Vagina (tissue), 2 donors: Measurements from ENCODE around the gene SHC3. TPM values are rescaled to one million over a fixed set of nuclear protein-coding genes. Genes with fewer than 3 reads are reported as not detected.

ENCODE experiments used
- DNase-seq, 2 donors: peaks; one replicate each; pipeline ENCODE4 v3.0.0-alpha.2; 2017; ENCODE audit errors: extremely low spot score in 2 of 2
- H3K27ac ChIP-seq: fragments of 200-600 bp; sonication (generic); one replicate; pipeline ENCODE4 v1.5.1; 2019
- H3K27me3 ChIP-seq: fragments of 200-600 bp; sonication (generic); one replicate; pipeline ENCODE4 v1.5.1; 2019
- H3K36me3 ChIP-seq, 2 donors: fragments of 200-600 bp; sonication (generic); one replicate each; pipeline ENCODE4 v1.5.1; 2017 to 2019
- H3K4me1 ChIP-seq: fragments of 200-600 bp; sonication (generic); one replicate; pipeline ENCODE4 v1.5.1; 2019
- H3K4me3 ChIP-seq, 2 donors: fragments of 200-600 bp; sonication (generic); 1 replicate in 1 of 2; 2 replicates in 1 of 2; pipeline ENCODE4 v1.5.1; 2016 to 2019
- H3K9me3 ChIP-seq: fragments of 200-600 bp; sonication (generic); one replicate; pipeline ENCODE4 v1.5.1; 2019
- CTCF ChIP-seq, 3 experiments: fragments of 450-650 bp in 2 of 3; fragments of 200-600 bp in 1 of 3; sonication (generic) in 1 of 3; IDR thresholded peaks; one replicate each; pipeline ENCODE4 v1.5.1; 2017 to 2019; ENCODE audit warnings: antibody characterized with exemption in 3 of 3, mild to moderate bottlenecking in 2 of 3, moderate library complexity in 2 of 3
- POLR2A ChIP-seq, 2 donors: fragments of 450-650 bp; IDR thresholded peaks; one replicate each; pipeline ENCODE4 v1.6.1; 2017; ENCODE audit warnings: antibody characterized with exemption in 2 of 2, mild to moderate bottlenecking in 2 of 2, moderate library complexity in 2 of 2
- POLR2AphosphoS5 ChIP-seq, 2 donors: sonication (generic); formaldehyde crosslinking; IDR thresholded peaks; one replicate each; pipeline ENCODE4 v1.9.0; 2017; ENCODE audit warnings: antibody characterized with exemption in 2 of 2, mild to moderate bottlenecking in 2 of 2, low read depth in 1 of 2; ENCODE audit not compliant: insufficient read depth in 1 of 2
- intact Hi-C: fragments of 100-400 bp; cut with DNase I; formaldehyde crosslinking; loops from one replicate; pipeline ENCODE4 v1.15.1; 2023
- total RNA-seq: library from RNA; depleted of rRNA; stranded (reverse); fragments of >200 nt; gene quantifications from one replicate; pipeline ENCODE4 v1.2.3, GENCODE V29; 2016

The SHC3 gene
- total RNA-seq, 1 donor from 2014 or later, result 6.1 TPM

GRCh38 chr9:89187541-89187940, 8.9 kb upstream of the SHC3 start:
- Histone ChIP-seq H3K27ac (no peak overlapping the region), H3K9me3 (no peaks in the 10 kb centered on the region), H3K4me3 (no peak overlapping the region), H3K27me3 (no peaks in the 10 kb centered on the region), H3K4me1 (no peaks in the 10 kb centered on the region), H3K36me3 (no peaks in the 10 kb centered on the region)
- TF ChIP-seq POLR2AphosphoS5 (IDR thresholded peaks at IDR 0.05; ENCODE audit: insufficient read depth in 1 of 2, low read depth in 1 of 2) (no peak), POLR2A (IDR thresholded peaks at IDR 0.05) (no peak)
- DNase-seq, result no peak
- intact Hi-C loops, result loop anchor here (10.0 kb wide), 1 partner anchor 183 kb away; no protein-coding TSS in a partner anchor

- Histone ChIP-seq H3K36me3 (no peaks in the 10 kb centered on the region), H3K4me3 (no peak overlapping the region), H3K9me3 (no peaks in the 10 kb centered on the region), H3K27me3 (no peaks in the 10 kb centered on the region), H3K4me1 (no peaks in the 10 kb centered on the region), H3K27ac (no peak overlapping the region)
- no peak for DNase-seq
- intact Hi-C loops, result loop anchor here (10.0 kb wide), 1 partner anchor 182 kb away; no protein-coding TSS in a partner anchor
- TF ChIP-seq CTCF (IDR thresholded peaks at IDR 0.05) (no peak), POLR2AphosphoS5 (IDR thresholded peaks at IDR 0.05; ENCODE audit: insufficient read depth in 1 of 2, low read depth in 1 of 2) (no peak)
Observed at GRCh38 chr9:89186960-89187359, 8.3 kb upstream of the SHC3 start.

- no peak for TF ChIP-seq POLR2AphosphoS5 (IDR thresholded peaks at IDR 0.05; ENCODE audit: insufficient read depth in 1 of 2, low read depth in 1 of 2)
- no peak for TF ChIP-seq POLR2A (IDR thresholded peaks at IDR 0.05)
- TF ChIP-seq CTCF (IDR thresholded peaks at IDR 0.05), result no peak
- no peaks in the 10 kb centered on the region for H3K27me3 ChIP-seq
- H3K4me3 ChIP-seq, result no peak overlapping the region
- intact Hi-C loops, result loop anchor here (10.0 kb wide), 1 partner anchor 181 kb away; no protein-coding TSS in a partner anchor
- no peak for DNase-seq
- H3K27ac ChIP-seq, result no peak overlapping the region
- H3K9me3 ChIP-seq, result no peaks in the 10 kb centered on the region
- no peaks in the 10 kb centered on the region for H3K36me3 ChIP-seq
- H3K4me1 ChIP-seq, result no peaks in the 10 kb centered on the region
Observed at GRCh38 chr9:89185980-89186379, 7.4 kb upstream of the SHC3 start.

- Histone ChIP-seq H3K27ac (no peak overlapping the region), H3K27me3 (no peaks in the 10 kb centered on the region), H3K4me1 (peaks cover 14% of the 10 kb centered on the region), H3K4me3 (no peak overlapping the region), H3K9me3 (no peaks in the 10 kb centered on the region), H3K36me3 (no peaks in the 10 kb centered on the region)
- intact Hi-C loops, result loop anchor here (10.0 kb wide), 1 partner anchor 178 kb away; no protein-coding TSS in a partner anchor
- TF ChIP-seq CTCF (IDR thresholded peaks at IDR 0.05), result no peak
- TF ChIP-seq POLR2AphosphoS5 (IDR thresholded peaks at IDR 0.05; ENCODE audit: insufficient read depth in 1 of 2, low read depth in 1 of 2), result no peak
- no peak for TF ChIP-seq POLR2A (IDR thresholded peaks at IDR 0.05)
- no peak for DNase-seq
Observed at GRCh38 chr9:89183146-89183545, 4.5 kb upstream of the SHC3 start.

GRCh38 chr9:89182369-89182768, 3.8 kb upstream of the SHC3 start:
- Histone ChIP-seq H3K9me3 (no peaks in the 10 kb centered on the region), H3K27me3 (no peaks in the 10 kb centered on the region), H3K4me1 (peaks cover 17% of the 10 kb centered on the region), H3K27ac (no peak overlapping the region), H3K4me3 (no peak overlapping the region), H3K36me3 (no peaks in the 10 kb centered on the region)
- TF ChIP-seq CTCF (IDR thresholded peaks at IDR 0.05), result no peak
- no peak for TF ChIP-seq POLR2AphosphoS5 (IDR thresholded peaks at IDR 0.05; ENCODE audit: insufficient read depth in 1 of 2, low read depth in 1 of 2)
- TF ChIP-seq POLR2A (IDR thresholded peaks at IDR 0.05), result no peak
- intact Hi-C loops, result loop anchor here (10.0 kb wide), 1 partner anchor 178 kb away; no protein-coding TSS in a partner anchor
- DNase-seq, result no peak
